Activated CD4-positive, CD25-positive, alpha-beta regulatory T cell treated with anti-CD3 and anti-CD28 coated beads, Interleukin-2, amount 50 U/mL, for 16 hours (primary cell): ENCODE measurements around the gene SMCHD1.
"Not testable (repeated sequence)": the region's sequence is repeated elsewhere in the genome, so short reads cannot be mapped to it uniquely, and the experiment has no call there.

Source experiments
- DNase-seq: peaks from one replicate; pipeline ENCODE4 v3.0.0-alpha.2; 2020; ENCODE audit warnings: low read depth, low spot score

Gene SMCHD1

GRCh38 chr18:2716394-2717326 is 61.1 kb downstream of the SMCHD1 start:
- DNase-seq = no peak

- no peak for DNase-seq
Measured at GRCh38 chr18:2717407-2717806, 61.9 kb downstream of the SMCHD1 start.

- DNase-seq = no peak
Measured at GRCh38 chr18:2719040-2719439, 63.5 kb downstream of the SMCHD1 start.

DNA sequence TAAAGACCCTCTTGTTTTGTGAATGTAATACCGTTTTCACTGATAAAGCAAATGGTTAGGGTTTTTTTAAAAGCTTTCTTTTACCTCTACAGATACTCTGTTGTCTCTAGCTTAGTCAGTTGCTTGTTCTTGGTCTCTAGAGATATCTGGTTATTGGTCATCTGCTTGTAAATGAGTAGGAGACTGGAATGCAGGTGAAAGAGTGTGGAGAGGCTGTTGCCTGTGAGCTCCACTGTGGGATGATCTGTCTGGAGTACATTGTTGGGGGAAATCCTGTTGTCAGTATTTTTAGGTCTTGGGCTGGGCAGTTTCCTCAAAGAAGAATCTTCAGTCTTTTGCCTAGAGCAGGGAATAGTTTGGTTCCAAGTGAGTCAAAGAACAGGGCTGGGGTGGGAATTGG is 67.7 kb downstream of the SMCHD1 start:
- no peak for DNase-seq

DNA sequence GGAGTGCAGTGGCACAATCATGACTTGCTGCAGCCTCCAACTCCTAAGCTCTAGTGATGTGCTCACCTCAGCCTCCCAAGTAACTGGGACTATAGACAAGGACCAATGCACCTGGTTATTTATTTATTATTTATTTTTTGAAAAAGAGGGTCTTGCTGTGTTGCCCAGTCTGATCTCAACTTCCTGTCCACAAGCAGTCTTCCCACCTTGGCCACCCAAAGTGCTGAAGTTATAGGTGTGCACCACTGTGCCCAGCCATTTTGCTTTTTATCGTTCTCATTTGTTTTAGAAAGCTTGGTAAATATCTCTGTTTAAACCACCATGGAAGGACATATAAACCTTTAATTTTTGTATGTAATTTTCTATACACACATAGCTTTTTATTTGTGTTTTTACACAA is 74.2 kb downstream of the SMCHD1 start:
- no peak for DNase-seq

- DNase-seq = no peak
Measured at GRCh38 chr18:2736823-2737222, 81.3 kb downstream of the SMCHD1 start.

GRCh38 chr18:2740082-2740481 is 84.6 kb downstream of the SMCHD1 start:
- not testable (repeated sequence) for DNase-seq

- no peak for DNase-seq
Measured at GRCh38 chr18:2746274-2746673, 90.7 kb downstream of the SMCHD1 start.

DNA sequence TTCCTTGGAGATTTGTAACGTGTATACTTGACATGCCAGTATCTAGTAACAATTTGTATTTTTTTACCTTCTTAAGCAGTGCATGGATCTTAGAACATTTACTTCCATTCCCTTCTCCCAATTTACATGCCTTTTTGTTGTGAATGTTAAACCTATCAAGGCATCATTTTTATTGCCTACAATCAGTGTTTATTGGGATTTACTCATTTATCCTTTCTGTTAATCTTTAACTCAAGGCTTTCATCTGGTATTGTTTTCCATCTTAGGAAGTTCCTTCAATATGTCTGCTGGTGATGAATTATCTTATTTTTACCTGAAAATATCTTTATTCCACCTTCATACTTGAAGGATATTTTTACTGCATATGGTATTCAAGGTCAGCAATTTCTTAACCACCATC is 102.8 kb downstream of the SMCHD1 start:
- no peak for DNase-seq

DNA sequence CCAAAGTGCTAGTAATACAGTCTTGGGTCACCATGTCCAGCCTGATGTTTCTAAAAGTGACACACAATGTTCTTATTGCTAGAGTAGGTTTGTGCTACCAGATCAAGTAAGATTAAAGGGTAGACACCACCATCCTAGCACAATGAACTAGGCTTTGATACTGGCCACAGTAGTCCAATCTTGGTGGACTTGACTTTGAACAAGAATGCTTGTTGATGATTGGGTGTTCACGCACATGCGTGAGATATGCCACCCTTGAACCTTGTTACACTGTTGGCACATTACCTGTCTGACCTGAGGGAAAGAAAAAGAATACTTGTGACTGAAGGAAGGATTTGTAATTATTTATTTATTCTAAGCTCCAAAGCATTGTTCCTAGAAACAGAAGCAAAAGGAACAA is 119.1 kb downstream of the SMCHD1 start:
- DNase-seq = no peak

DNA sequence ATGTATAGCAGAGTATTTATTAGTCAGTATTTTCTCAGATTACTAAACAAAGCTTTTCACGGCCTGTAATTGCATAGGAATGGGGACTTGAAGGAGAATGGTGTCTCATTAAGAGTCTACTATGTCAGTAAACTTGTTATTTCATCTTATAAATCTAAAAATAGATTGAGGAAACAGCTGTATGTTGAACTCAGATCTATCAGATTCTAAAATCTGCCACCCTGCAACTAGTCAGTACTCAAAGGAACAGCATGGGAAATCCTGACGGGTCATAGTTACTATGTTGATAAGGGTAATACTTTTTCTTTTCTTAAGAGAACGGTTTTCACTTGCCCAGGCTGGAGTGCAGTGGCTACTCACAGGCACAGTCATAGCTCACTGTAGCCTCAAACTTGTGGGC is 121.1 kb downstream of the SMCHD1 start:
- no peak for DNase-seq

- no peak for DNase-seq
Measured at GRCh38 chr18:2777241-2777640, 121.7 kb downstream of the SMCHD1 start.

DNA sequence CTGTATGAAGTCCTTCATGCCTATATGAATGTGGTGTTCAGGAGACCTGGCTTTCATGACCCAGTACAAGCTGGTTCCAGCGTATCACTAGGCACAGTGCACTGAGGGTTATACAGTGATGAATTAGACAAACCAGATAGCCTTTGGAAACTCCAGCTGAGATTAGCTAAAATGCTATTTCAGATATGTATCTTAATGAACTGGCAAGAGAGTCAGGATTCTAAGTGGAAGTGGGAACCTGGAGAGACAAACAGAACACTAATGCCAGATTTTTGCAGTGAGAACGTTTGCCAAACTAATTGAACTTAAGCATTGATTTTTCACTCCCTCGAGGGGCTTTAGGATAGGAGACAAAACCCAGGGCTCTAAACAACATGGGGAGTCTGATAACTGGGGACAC is 125.2 kb downstream of the SMCHD1 start:
- no peak for DNase-seq

- no peak for DNase-seq
Measured at GRCh38 chr18:2787225-2787624, 131.7 kb downstream of the SMCHD1 start.

- DNase-seq = no peak
Measured at GRCh38 chr18:2792395-2792794, 136.9 kb downstream of the SMCHD1 start.

- DNase-seq = no peak
Measured at GRCh38 chr18:2794159-2794558, 138.6 kb downstream of the SMCHD1 start.

GRCh38 chr18:2797951-2798350 is 142.4 kb downstream of the SMCHD1 start:
- DNase-seq = no peak

GRCh38 chr18:2799369-2799768 is 143.8 kb downstream of the SMCHD1 start:
- DNase-seq = no peak

DNA sequence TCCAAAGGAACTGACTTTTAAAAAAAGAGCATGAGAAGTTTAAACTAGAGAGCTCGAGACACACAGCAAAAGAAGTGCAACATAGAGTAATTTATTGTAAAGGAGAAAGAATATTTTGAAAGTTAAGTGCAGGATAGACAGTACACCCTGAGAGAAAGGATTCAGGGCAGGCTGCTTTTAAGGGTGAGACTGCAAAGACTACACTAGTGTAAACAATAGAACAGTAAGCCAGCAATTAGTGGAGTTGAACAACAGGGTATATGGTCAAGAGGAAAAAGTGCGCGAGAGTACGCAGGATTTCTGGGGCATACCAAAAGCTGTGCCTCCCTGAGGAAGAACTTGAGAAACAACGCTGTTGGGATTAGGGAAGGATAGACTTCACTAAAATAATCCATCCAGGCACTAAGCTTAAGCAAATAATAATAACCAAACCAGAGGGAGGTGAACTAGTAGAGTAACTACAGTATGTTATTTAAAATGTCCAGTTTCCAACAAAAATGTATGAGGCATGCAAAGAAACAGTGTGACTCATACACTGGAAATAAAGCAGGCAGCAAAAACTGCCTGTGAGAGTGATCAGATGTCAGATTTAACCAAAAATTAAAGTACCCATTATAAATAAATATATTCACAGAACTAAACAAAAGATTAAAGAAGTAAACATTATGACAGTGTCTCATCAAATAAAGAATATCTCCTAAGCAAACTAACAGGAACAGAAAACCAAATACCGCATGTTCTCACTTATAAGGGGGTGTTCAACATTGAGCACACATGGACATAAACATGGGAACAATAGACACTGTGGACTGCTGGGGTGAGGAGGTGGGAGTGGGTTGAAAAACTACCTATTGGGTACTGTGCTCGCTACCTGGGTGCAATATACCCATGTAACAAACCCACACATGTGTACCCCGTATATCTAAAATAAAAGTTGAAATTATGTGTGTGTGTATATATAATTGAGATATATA is 150.7 kb downstream of the SMCHD1 start:
- no peak for DNase-seq

- DNase-seq = not testable (repeated sequence)
Measured at GRCh38 chr18:2808640-2809039, 153.1 kb downstream of the SMCHD1 start.

GRCh38 chr18:2809666-2810183 is 154.2 kb downstream of the SMCHD1 start:
- not testable (repeated sequence) for DNase-seq

GRCh38 chr18:2811416-2811815 is 155.9 kb downstream of the SMCHD1 start:
- no peak for DNase-seq
